ENCODE results near the gene ATG13.

Gene ATG13

GRCh38 chr11:46724088-46724487 is 106.7 kb downstream of the ATG13 start:
- TF ChIP-seq, protein P1, sequence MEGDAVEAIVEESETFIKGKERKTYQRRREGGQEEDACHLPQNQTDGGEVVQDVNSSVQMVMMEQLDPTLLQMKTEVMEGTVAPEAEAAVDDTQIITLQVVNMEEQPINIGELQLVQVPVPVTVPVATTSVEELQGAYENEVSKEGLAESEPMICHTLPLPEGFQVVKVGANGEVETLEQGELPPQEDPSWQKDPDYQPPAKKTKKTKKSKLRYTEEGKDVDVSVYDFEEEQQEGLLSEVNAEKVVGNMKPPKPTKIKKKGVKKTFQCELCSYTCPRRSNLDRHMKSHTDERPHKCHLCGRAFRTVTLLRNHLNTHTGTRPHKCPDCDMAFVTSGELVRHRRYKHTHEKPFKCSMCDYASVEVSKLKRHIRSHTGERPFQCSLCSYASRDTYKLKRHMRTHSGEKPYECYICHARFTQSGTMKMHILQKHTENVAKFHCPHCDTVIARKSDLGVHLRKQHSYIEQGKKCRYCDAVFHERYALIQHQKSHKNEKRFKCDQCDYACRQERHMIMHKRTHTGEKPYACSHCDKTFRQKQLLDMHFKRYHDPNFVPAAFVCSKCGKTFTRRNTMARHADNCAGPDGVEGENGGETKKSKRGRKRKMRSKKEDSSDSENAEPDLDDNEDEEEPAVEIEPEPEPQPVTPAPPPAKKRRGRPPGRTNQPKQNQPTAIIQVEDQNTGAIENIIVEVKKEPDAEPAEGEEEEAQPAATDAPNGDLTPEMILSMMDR (IDR thresholded peaks at IDR 0.05; ENCODE audit: low read length): no peak
- TF ChIP-seq EZH2 (IDR thresholded peaks at IDR 0.05; ENCODE audit: borderline replicate concordance, low read length): no peak
- H3K4me2 ChIP-seq (ENCODE audit: low read length): no peak overlapping the region
- no peaks in the 10 kb centered on the region for H3K9me2 ChIP-seq (ENCODE audit: low read depth, low read length)
- no peak overlapping the region for H2AFZ ChIP-seq (ENCODE audit: low read length)
- no peak overlapping the region for H3K27ac ChIP-seq (ENCODE audit: low read depth, low read length, poor library complexity, severe bottlenecking)
- no peaks in the 10 kb centered on the region for H3F3A ChIP-seq (ENCODE audit: insufficient read depth, low read length)
- no peak overlapping the region for H3K9ac ChIP-seq (ENCODE audit: low read length)
- no peak overlapping the region for H3K4me3 ChIP-seq (ENCODE audit: low read depth, low read length, poor library complexity, severe bottlenecking)
- H3K4me1 ChIP-seq (ENCODE audit: insufficient read depth, low read length, severe bottlenecking): peaks cover 6% of the 10 kb centered on the region
- no peaks in the 10 kb centered on the region for H3K9me3 ChIP-seq (ENCODE audit: low read length)
- H4K20me1 ChIP-seq (ENCODE audit: insufficient read depth, low read length): no peaks in the 10 kb centered on the region
- no peaks in the 10 kb centered on the region for H3K36me3 ChIP-seq (ENCODE audit: insufficient read depth, low read length)
- H3K79me2 ChIP-seq (ENCODE audit: insufficient read depth, low read length): no peaks in the 10 kb centered on the region
- H3K27me3 ChIP-seq (ENCODE audit: insufficient read depth, low read length): no peaks in the 10 kb centered on the region

Data from OCI-LY1 (cell line).